Measurements from ENCODE around the gene IGF2R. TPM values are rescaled to one million over a fixed set of nuclear protein-coding genes. Genes with fewer than 3 reads are reported as not detected.
A peak's percentile ranks its signal among the peaks of the same experiment; 100 is the strongest.

The IGF2R gene
- total and polyA plus RNA-seq, 8 donors: 11.0 to 54.0 (median 34.7) TPM

- peak overlapping the region in 1 of 4 donors; percentile 91 for H3K27ac ChIP-seq
- TF ChIP-seq, protein P1, sequence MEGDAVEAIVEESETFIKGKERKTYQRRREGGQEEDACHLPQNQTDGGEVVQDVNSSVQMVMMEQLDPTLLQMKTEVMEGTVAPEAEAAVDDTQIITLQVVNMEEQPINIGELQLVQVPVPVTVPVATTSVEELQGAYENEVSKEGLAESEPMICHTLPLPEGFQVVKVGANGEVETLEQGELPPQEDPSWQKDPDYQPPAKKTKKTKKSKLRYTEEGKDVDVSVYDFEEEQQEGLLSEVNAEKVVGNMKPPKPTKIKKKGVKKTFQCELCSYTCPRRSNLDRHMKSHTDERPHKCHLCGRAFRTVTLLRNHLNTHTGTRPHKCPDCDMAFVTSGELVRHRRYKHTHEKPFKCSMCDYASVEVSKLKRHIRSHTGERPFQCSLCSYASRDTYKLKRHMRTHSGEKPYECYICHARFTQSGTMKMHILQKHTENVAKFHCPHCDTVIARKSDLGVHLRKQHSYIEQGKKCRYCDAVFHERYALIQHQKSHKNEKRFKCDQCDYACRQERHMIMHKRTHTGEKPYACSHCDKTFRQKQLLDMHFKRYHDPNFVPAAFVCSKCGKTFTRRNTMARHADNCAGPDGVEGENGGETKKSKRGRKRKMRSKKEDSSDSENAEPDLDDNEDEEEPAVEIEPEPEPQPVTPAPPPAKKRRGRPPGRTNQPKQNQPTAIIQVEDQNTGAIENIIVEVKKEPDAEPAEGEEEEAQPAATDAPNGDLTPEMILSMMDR (IDR thresholded peaks at IDR 0.05): no peak
- 83 to 97% methylated on average over 5 of the region's 5 CpGs for WGBS, 2 donors
- no peaks in the 10 kb centered on the region for H3K36me3 ChIP-seq
- ATAC-seq (no peak), FAIRE-seq (no peak), DNase-seq (no peak)
- peaks cover 42 to 71% (median 62%) of the 10 kb centered on the region in 3 donors for H3K4me1 ChIP-seq
- intact Hi-C loops (cut with DNase I): no loop called here
- no peaks in the 10 kb centered on the region for H3K9me3 ChIP-seq
- no peaks in the 10 kb centered on the region for H3K27me3 ChIP-seq
- H3K4me3 ChIP-seq: no peak overlapping the region
Observed at GRCh38 chr6:159980474-159980873, 11.6 kb downstream of the IGF2R start.

GRCh38 chr6:159981071-159981402 lies 12.2 kb downstream of the IGF2R start:
- H3K36me3 ChIP-seq: no peaks in the 10 kb centered on the region
- H3K27ac ChIP-seq: peak overlapping the region; percentile 69 to 91 (median 76)
- DNase-seq (no peak), ATAC-seq (no peak), FAIRE-seq (no peak)
- H3K27me3 ChIP-seq: no peaks in the 10 kb centered on the region
- 84 to 91% methylated on average over 6 of the region's 6 CpGs for WGBS, 2 donors
- H3K4me1 ChIP-seq: peaks cover 42 to 71% (median 62%) of the 10 kb centered on the region in 3 donors
- H3K9me3 ChIP-seq: no peaks in the 10 kb centered on the region
- intact Hi-C loops (cut with DNase I): no loop called here
- no peak overlapping the region for H3K4me3 ChIP-seq
- TF ChIP-seq, protein P1 (IDR thresholded peaks at IDR 0.05): no peak

GRCh38 chr6:159981403-159982245 lies 12.7 kb downstream of the IGF2R start:
- H3K9me3 ChIP-seq: no peaks in the 10 kb centered on the region
- TF ChIP-seq, protein P1 (IDR thresholded peaks at IDR 0.05): no peak
- 19 to 22% methylated on average over 16 of the region's 16 CpGs for WGBS, 2 donors
- intact Hi-C loops (cut with DNase I): no loop called here
- peaks cover 42 to 71% (median 62%) of the 10 kb centered on the region in 3 donors for H3K4me1 ChIP-seq
- FAIRE-seq: no peak
- peak in 4 of 6 donors; percentile 35 to 63 (median 48) for DNase-seq
- peak overlapping the region in 1 of 4 donors; percentile 2 for H3K4me3 ChIP-seq
- ATAC-seq: peak; percentile 52 to 59 (median 54)
- peak overlapping the region; percentile 69 to 91 (median 76) for H3K27ac ChIP-seq
- H3K36me3 ChIP-seq: no peaks in the 10 kb centered on the region
- H3K27me3 ChIP-seq: no peaks in the 10 kb centered on the region

DNA sequence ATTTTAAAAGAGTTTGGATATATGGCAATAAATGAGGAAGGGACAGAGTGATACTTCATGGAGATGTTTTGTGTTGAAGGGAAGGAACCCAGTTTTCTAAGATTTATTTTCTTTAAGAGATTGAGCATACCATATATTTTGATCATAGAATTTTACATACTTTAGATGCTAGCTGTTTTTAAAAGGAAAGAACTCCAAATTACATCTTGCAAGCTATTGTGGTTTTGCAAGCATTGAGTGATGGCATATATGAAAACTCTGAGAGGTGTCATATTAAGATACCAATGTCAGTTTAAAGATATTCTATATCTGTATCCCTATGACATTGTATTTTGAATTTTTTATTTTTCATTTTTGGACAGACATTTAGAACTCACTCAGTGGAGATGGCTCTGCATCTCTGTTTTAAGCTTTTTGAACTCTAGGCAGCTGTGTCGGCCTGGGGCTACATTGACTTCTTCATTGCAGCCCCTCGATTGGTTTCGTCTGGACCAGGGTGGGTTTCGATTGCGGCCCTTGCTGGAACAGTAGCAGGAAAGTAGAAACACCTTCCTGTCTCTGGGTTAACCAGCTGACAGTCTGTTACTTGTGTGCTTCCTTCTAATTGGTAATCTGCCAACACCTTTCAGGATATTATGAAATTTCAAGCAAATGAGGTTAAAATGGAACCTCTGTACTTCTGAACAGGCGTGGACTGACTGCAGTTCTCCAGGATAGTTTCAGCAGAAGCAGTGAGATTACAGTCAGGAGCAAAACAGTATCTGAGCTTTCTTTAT lies 14.0 kb downstream of the IGF2R start:
- no peaks in the 10 kb centered on the region for H3K27me3 ChIP-seq
- intact Hi-C loops (cut with DNase I): no loop called here
- TF ChIP-seq, protein P1 (IDR thresholded peaks at IDR 0.05): no peak
- no peak for FAIRE-seq
- DNase-seq: no peak
- ATAC-seq: peak in 2 of 4 donors; percentile 15 to 23
- H3K9me3 ChIP-seq: no peaks in the 10 kb centered on the region
- no peak overlapping the region for H3K4me3 ChIP-seq
- no peaks in the 10 kb centered on the region for H3K36me3 ChIP-seq
- peak overlapping the region in 3 of 4 donors; percentile 57 to 91 (median 69) for H3K27ac ChIP-seq
- peaks cover 42 to 67% (median 64%) of the 10 kb centered on the region in 3 donors for H3K4me1 ChIP-seq
- 69 to 75% methylated on average over 6 of the region's 6 CpGs for WGBS, 2 donors
